HG02973 (cell line): ENCODE data around the gene VPS8.

ENCODE experiments used
- ATAC-seq: cut with Tn5 transposase; IDR thresholded peaks from one replicate; pipeline ENCODE4 v1.9.1; 2021; ENCODE audit warnings: moderate library complexity; ENCODE audit not compliant: unreplicated experiment

VPS8 gene, protein sequence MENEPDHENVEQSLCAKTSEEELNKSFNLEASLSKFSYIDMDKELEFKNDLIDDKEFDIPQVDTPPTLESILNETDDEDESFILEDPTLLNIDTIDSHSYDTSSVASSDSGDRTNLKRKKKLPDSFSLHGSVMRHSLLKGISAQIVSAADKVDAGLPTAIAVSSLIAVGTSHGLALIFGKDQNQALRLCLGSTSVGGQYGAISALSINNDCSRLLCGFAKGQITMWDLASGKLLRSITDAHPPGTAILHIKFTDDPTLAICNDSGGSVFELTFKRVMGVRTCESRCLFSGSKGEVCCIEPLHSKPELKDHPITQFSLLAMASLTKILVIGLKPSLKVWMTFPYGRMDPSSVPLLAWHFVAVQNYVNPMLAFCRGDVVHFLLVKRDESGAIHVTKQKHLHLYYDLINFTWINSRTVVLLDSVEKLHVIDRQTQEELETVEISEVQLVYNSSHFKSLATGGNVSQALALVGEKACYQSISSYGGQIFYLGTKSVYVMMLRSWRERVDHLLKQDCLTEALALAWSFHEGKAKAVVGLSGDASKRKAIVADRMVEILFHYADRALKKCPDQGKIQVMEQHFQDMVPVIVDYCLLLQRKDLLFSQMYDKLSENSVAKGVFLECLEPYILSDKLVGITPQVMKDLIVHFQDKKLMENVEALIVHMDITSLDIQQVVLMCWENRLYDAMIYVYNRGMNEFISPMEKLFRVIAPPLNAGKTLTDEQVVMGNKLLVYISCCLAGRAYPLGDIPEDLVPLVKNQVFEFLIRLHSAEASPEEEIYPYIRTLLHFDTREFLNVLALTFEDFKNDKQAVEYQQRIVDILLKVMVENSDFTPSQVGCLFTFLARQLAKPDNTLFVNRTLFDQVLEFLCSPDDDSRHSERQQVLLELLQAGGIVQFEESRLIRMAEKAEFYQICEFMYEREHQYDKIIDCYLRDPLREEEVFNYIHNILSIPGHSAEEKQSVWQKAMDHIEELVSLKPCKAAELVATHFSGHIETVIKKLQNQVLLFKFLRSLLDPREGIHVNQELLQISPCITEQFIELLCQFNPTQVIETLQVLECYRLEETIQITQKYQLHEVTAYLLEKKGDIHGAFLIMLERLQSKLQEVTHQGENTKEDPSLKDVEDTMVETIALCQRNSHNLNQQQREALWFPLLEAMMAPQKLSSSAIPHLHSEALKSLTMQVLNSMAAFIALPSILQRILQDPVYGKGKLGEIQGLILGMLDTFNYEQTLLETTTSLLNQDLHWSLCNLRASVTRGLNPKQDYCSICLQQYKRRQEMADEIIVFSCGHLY (N-terminal part only)

DNA sequence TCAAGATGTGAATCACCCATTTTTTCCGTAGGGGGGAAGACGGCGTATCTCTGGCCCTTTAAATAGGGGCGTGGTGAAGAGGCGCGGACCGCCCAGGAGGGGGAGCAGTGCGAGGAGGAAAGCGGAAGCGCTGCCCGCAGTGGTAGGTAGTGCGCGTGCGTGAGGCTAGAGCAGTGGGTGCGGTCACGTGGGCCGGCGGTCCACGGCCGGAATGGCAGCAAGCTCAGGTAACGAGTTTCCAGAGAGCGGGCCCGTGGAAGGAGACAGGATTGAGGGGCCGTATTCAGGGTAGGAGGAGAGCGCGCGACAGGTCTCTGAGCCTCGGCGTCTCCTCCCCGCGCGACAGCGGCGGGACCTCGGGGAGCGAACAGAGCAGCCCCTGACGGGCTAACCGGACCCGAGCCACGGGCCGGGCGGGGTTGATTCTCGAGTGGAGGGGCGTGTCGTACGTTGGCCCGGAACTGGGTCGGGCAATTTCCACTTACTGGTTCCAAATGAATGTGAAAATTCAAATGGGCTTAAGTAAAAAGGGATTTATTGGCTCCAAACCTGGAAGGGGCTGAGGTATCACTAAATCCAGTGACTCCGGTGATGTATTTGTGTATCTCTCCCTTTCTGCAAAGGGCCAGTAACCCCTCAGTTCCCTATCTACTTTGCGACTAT, at the start of gene VPS8:
VPS8 (plus strand) TSS at position 168 of the 663 bp plus-strand sequence. CDS start 12,467 bp downstream, outside the sequence.
- ATAC-seq, result peak; percentile 92

DNA sequence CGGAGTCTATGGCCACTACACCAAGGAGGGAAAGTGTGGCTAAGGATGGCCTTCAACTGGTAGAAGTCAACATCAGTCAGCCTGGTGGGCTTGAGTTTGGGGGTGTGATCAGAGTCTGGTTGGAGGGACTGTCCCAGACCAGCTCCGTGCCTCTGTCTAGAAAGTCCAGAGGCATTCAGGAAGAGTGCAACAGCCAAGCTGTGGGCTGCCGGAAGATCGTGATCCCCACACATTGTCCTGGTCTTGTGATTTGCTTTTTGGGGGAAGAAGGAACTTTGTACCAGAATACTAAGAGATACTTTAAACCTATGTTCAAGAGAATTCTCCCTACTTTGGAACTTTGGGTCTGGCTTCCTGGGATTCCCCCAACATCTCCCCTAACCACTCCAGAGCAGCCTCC, 47.8 kb upstream of the VPS8 start:
- ATAC-seq, result no peak

DNA sequence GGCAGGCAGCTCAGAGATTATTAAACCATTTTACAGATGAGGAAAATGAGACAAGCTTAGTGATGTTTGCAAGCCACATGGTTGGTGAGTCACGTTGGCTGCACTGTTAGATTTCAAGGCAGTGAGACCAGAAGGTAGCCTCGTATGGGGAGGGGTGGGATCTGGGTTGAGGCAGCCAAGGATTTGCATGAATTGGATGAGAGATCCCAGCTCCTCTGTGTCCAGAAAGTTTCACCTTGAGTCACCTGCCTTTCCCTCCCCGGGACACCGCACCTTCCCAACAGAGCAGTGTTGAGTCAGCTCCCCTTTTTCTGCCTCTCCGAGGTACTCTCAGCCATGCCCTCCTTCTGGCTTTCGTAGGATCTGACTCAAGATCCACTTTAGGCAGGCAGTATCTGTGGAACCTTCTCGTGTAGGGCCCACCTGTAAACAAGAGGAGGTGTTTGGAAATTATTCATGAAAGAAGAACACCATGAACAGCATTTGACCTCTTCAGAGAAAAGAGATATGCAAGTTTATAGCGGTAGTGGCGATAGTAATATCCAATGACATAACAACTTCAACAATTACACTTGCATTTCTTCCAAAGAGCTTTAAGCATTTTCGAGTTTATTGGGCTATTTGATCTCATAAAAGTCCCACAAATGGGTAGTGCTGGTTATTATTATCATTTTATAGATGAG, 46.8 kb upstream of the VPS8 start:
- ATAC-seq, result no peak

DNA sequence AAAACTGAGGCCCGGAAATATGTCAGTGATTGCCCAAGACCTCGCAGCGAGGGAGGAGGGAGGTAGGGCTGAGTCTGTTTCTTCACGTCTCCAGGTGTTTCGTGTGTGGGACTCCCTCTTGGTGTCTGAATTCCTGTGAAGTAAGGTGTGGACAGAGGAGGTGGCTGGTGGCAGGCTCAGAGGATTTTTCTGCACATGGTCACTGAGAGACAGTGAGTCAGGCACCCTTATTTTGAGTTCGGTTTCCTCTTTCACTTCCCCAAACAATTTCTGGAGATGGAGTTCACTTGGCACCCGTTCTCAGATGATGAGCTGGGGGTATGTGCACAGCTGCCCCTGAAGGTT, 46.3 kb upstream of the VPS8 start:
- no peak for ATAC-seq

DNA sequence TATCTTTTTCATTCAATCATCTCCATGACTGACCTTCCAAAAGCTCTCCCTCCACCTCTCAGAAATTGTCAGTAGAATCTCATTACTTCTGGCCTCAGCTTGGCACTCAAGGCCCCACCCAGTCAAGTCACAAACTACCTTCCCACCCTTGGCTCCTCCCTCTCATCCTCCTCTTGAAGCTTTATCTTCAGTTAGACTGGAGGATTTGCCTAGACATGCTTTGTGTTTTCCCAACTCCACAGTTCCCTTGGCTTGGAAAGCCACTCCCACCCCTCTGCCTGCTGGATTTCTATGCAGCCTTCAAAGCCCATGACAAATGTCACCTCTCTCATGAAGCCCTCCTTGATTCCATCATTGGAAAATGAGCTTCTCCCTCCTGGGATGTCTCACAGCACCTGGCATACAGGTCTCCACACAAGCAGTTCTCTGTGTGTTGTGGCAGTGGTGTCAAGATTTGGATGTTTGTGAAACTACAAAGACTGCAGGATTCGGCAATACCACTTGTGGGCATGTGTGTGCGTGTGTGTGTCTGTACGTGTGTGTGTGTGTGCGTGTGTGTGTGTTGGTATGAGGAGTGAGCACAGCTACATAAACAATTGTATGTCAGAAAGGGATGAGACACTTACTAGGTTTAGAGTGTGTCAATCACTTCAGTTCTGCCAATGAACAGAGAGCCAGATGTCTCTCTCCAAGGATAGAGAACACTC, 45.3 kb upstream of the VPS8 start:
- ATAC-seq, result no peak

DNA sequence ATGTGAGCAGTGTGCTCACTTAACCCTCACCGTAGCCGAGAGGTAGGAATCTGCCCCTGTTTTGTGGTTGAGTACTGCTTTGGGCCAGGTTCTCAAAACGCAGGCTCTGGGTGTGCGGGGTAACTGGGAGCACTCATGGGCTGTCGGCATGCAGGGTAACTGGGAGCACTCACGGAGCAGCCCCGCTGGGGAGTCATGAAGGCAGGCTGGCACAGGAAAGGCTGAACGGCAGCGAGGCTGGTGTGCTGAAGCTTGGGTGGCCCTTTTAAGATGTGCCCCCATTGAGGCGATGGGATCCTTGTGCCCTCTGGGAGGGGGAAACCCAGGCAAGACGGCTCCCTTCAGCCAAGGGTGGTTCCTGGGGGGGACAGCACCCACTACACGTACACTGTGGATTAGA, 44.6 kb upstream of the VPS8 start:
- ATAC-seq, result no peak

DNA sequence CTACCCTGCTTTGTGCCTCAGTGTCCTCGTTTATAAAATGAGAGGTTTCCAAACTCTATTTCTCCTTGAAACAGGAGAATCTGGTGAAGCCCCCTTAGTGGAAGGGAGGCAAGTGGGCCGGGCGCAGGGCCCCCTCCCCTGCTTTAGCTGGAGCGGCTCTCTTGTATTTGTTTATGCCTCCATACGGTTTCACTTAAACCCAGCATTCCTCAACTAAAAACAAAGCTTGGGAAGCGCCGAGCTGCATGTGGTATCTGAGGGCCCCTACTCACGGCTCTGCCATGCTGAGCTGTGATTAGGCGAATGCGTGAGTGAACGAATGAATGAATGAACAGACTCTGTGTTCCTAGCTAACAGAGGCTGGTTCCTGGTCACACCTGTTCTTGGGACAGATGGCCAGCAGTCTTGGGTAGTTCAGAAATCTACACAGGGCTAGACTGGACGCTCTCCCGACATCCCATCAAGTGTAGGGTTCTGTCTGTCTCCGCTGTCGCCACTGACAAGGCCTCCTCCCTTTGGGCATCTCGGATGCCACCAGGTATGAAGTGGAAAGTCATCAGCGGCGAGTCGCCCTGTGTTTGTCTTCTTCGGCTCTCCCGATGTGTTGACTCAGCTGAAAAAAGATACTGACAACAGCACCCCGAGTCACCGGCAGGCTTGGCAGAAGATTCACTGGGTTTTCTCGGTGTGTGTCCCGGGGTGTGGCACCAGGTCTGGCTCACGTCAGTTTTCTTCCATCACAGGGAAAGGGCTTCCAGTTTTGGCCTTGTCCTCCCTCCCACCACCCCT, 42.4 kb upstream of the VPS8 start:
- ATAC-seq, result no peak

DNA sequence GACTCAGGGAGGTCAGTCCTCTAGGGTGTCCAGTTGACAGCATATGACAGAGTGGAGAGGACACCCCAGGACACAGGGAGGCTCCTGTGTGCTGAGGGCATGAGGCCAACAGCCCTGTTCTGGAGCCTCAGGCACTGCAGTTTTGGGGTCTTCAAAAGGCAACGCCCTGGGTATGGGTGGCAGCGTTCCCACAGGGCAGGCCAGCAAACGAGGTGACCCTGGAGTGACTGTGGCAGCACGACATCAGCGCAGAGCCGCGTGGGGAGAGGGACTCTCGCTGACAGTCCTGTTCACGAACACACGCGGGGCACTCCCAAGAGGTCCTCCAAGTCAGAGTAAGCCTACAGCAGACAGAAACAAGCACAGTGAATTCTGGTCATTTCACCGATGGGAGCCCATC, 41.4 kb upstream of the VPS8 start:
- no peak for ATAC-seq

DNA sequence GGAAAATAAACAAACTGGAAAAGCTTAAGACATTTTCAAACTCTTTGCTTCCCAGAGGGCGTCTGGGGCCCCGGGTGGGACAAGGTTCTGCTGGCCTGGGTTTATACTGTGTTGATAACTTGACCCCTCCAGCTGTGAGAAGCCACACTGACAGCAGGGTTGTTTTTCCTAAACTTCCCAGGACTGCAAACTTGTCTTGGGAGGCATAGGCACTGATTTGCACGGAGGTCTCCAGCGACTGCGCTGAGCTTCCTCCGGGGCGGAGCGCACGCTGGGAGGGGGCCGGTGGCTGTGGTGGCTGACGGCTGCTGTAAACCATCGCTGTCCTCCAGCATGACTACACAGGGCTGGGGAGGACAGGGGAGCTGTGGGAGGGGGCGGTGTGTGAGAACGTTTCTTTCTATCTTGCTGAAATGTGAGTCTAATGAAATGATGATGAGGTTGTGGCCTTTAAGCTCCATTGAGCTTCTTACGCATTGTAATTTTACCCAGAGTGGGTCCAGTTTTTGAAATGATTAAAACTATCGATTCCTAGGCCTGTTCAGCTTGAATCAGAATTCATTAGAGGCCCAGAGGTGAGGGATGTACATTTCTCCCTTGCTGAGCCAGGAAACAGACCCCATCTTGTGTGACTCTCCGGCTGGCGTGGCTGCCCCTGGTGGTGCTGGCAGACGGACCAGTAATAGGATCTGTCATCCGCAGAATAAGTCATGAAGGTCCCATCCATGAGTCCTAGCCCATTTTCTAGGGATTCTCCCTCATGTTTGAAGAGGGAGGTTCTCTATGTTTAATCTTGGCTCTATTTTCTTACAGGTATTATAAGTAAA, 40.5 kb upstream of the VPS8 start:
- no peak for ATAC-seq

DNA sequence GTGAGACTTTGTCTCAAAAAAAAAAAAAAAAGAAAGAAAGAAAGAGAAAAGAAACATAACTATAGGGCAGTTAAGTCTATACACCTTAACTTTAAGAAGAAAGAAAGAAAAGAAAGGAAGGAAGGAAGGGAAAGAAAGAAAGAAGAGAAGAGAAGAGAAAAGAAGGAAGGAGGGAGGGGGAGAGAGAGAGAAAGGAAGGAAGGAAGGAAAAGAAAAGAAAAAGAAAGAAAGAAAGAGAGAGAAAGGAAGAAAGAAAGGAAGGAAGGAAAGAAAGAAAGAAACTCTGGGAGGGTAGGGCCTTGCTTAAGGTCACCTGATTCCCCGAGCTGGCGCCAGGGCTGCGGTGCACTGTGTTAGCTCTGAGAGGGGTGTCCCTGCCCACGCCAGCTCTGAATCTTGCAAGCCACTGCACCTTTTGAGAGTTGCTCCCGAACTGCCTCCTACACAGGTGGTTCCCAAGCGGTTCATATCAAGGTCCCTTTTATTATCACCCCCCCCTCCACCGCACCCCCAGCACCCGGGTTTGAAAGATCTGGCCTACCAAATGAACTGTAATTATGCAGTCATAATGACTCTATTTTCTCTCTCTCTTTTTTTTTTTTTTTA, 39.2 kb upstream of the VPS8 start:
- no peak for ATAC-seq

DNA sequence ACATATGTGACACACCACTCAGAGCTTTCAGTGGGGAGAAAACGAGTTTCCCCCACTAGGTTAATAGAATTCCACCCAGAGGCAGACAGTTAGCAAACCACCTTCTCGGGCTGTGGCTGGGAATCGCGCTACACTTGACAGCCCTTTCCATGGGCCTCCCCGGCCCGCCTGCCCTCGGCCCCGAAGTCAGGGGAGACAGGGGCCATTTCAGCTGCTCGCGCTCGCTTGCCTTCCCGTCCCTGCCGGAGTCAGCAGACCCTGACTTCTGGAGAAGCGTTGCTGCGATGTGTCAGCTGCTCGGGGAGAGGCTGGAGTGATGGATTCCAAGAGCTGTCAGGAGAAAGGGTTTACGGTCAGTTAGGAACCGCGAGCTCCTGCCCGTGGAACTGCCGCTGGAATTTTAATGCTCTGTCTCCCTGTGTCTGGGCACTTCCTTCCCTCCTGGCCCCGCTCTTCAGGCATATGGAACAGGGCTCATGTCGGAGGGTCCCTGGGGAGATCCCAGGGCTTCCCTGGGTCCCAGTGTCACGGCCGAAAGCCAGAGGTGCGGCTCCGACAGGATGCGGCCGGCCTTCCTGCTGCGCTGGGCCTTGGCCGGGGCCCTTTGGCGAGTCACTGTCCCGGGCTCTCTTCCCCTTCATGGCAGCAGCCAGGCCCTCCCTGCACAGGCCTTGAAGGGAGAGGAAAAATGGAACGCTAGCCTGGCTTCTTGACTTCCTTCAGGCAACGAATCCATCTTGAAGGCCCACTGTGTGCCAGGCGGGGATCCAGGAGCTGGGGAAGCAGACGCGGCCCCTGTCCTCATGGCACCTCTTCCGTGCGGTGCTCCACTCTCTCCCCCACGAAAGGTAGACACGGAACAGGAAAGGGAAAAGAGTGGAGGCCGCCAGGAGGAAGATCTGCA, 38.4 kb upstream of the VPS8 start:
- no peak for ATAC-seq

DNA sequence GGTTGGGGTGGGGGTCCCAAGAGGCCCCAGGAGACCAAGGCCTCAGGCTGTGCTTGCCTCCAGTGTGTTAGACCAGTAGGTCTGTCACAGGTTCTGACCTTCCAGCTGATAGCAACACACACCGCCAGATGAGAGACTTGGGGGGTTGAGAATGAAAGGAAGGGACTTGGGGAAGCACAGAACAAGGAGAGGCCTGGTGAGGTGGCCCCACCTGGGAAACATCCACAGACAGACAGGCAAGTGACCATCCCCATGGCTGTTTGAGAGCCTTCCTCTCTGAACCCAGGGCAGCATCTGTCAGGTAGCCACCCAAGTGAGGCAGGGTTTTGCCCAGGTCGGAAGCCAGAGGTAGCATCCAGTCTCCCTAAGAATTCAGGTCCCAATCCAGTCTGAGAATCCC, 35.0 kb upstream of the VPS8 start:
- no peak for ATAC-seq

DNA sequence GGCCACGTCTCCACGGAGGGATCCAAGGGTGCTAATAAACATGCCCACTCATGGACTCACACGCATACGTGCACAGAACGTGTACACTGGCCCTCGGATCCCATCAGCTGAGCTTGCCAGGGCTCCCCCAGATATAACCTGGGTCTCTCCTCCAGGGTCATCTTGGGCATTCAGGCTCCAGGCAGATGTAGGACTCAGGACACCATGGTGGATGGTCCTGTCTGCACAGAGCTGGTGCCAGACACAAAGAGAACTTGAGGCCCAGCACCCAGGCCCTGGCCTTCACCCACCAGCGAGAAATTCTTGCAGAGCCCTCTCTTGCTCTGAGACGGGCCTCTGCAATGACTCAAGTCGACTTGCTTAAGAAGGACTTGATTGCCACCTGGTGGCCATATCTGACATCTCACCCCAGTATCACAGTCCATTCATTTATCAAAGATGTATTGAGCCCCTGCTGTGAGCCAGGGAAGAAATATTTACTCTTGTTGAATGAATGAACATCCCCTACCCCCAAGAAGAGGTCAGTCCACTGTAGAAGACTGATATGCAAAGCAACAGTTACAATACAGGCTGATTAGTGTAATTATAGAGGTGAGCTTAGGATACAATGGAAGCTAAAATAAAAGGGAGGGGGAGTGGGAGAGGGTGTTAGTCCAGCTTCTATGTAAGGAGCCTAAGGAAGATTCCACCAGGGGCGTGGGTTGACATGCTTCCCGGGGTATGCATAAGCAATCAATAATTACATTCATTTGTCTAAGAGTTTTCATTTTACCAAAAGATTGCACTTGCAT, 34.2 kb upstream of the VPS8 start:
- peak; percentile 74 for ATAC-seq

DNA sequence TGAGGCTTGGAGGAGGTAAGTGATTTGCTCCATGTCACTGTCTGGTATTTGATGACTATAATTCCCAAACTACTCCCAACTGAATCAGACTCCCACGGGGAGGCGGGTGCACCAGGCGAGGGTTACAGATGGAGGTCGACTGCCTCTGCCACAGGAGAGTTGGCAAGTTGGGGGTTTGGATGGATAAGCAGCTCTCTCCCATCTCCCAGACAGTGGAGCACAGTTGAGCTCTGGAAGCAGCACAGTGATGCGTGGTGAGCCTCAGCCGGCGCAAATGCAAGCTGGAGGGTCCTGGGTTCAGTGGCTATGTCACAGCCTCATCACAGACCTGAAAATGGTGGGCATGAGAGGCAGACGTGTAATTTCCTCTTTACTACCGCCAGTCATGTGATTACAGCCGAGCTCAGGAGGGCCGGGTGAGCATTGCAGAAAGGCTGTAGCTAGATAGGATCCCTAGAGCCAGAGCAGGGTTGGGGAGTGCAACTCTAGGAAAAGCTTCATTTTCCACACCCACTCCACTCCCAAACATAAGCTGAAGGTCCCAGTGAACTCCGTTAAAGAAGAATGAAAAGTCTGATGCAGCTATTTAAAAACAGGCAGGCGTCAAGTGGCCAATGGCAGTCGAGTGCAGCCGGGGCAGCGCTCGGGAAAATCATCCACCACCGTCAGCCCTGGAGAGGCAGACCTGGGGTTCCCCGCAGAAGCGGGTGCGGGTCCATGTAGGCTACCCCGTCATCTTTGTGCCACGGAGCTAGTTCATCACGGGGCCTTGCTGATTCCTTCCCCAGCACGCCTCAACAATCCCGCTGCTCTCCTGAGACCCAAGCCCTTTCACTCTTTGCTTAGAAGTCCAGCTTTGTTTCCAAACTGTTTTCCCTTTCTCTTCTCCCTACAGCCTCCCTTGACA, 33.3 kb upstream of the VPS8 start:
- ATAC-seq, result no peak
